GM21737 (cell line): ENCODE measurements around the gene AIF1.
A peak's percentile ranks its signal among the peaks of the same experiment; 100 is the strongest.

Source experiments
- ATAC-seq: cut with Tn5 transposase; IDR thresholded peaks from one replicate; pipeline ENCODE4 v1.9.1; 2021; ENCODE audit warnings: mild to moderate bottlenecking, moderate library complexity; ENCODE audit not compliant: unreplicated experiment

AIF1 gene

DNA sequence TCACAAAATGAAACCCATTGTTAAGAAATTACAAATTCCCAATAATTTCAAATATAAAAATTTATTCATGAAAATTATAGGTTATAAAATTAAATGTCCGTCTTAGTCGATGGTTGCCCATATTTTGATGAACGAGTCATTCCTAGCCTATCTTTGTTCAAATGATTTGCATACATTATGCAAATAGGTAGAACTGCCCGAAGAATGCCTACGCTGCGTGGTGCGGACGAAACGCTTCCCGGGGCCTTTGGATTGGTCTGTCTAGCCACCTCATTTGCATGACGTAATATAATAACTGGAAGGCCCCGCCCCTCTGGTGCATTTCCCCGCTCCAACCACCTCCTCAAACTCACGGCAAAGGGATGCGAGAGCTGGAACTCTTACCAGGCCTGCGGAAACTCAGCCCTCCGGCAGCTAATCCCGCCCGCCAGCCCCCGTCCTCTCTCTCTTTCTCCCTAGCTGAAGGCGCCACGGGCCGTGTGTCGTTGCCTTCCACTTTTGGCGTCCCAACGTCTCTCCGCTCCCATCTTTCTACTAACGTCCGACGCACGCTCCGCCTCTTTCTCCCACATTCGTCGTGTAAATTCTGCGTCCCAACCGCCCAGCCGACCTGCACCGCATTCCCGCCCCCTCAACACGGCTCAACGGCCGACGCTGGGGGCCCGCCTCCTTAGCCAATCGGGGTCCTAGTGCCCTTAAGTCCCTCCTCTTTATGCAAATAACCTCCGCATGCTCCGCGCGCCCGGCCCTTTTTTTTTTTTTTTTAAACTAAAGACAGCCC lies 5.0 kb downstream of the AIF1 start:
- ATAC-seq = peak; percentile 80

- ATAC-seq = peak; percentile 52
Measured at GRCh38 chr6:31620586-31621319, 5.7 kb downstream of the AIF1 start, which contains the start of gene PRRC2A. TSS of gene PRRC2A (plus strand) at chr6:31620715. CDS start at chr6:31622790, 2,075 bp downstream.

DNA sequence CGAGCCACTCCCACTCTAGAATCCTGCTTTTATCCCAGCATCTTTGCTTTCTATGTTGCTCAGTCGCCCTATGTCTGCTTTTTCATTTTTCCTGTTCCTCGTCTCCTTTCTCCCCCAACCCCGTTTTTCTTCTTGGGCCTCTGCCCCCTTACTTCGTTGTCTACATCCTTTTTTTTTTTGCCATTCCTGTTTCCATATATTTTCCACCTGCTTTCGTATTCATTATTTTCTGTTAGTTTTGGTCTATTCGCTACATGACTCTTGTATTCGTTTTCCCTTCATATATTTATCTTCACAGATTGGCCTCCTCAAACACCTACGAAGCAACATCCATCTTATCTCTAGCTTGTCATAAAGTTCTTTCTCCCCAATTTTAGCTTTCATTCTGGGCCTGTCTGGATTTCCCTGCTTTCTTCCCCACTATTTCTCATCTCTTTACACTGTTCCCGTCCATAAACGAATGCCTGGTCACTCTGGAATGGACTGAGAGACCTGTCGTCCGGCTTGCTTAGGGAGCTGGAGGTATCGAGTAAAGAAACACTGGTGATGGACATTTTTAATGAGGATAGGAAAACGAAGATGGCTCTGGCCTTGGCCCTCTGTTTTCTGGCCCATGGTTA lies 6.4 kb downstream of the AIF1 start:
- ATAC-seq = no peak

- no peak for ATAC-seq
Measured at GRCh38 chr6:31621991-31622390, 7.0 kb downstream of the AIF1 start.

GRCh38 chr6:31622684-31623091 lies 7.7 kb downstream of the AIF1 start:
- ATAC-seq = no peak

DNA sequence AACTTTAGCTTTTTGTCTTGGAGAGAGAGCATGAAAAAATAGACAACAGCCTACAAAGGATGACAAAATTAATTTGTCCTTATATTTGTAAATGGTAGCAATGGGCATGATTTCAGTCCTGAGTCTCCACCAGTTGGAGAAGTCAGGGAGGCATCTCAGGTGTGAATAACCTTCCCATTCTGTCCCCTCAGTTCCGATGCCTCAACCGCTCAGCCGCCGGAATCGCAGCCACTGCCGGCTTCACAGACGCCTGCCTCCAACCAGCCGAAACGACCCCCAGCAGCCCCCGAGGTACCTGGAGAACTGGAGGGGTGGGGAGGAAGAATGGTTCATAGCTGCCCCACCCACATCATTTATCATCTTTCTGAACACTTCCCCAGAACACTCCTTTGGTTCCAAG lies 9.0 kb downstream of the AIF1 start:
- no peak for ATAC-seq

- ATAC-seq = no peak
Measured at GRCh38 chr6:31626952-31627351, 11.9 kb downstream of the AIF1 start.

DNA sequence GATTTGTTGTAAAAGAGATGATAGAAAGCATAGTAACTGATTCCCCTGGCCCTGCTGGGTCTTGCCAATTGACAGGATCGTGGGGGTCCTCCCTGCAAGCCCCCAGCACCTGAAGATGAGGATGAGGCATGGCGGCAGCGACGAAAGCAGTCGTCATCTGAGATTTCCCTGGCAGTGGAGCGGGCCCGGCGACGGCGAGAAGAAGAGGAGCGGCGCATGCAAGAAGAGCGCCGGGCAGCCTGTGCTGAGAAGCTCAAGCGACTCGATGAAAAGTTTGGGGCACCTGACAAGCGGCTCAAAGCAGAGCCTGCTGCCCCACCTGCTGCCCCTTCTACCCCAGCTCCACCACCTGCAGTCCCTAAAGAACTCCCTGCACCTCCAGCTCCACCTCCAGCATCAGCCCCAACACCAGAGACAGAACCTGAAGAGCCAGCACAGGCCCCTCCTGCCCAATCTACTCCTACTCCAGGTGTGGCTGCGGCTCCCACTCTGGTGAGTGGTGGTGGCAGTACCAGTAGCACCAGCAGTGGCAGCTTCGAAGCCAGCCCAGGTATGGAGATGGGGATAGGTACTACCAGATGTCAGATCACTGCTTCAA lies 12.8 kb downstream of the AIF1 start:
- no peak for ATAC-seq

- ATAC-seq = no peak
Measured at GRCh38 chr6:31629014-31629413, 14.0 kb downstream of the AIF1 start.

DNA sequence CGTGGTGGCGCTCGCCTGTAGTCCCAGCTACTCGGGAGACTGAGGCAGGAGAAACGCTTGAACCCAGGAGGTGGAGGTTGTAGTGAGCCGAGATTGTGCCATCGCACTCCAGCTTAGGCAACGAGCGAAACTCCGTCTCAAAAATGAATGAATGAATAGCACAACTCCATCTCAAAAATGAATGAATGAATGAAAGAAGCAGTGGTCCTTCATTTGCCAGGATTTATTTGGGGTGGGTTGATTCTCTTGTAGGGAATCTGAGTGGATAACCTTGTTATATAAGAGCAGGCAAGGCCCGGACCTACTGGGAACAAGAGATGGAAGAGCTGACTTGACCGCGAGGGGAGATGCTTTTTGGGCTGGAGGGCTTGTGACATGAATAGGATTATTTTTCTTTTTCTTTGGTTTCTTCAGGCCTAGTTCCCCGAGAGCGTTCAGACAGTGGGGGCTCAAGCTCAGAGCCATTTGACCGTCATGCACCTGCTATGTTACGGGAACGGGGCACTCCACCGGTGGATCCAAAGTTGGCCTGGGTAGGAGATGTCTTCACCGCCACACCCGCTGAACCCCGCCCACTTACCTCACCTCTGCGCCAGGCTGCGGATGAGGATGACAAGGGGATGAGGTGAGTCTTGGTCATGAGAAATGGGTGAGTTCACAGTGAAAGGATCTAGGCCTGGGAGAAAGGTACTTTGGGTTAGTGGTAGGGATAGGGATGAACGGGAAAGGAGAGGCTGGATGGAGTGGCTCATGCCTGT lies 15.3 kb downstream of the AIF1 start:
- no peak for ATAC-seq

DNA sequence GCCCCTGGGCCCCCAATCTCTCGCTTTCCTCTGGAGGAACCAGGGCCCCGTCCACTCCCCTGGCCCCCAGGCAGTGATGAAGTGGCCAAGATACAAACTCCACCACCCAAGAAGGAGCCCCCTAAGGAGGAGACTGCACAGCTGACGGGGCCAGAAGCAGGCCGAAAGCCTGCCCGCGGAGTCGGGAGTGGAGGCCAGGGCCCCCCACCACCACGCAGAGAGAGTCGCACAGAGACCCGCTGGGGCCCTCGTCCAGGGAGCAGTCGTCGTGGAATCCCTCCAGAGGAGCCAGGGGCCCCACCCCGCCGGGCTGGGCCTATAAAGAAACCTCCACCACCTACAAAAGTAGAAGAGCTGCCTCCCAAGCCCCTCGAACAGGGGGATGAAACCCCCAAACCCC lies 16.2 kb downstream of the AIF1 start:
- no peak for ATAC-seq

- no peak for ATAC-seq
Measured at GRCh38 chr6:31631681-31632278, 16.7 kb downstream of the AIF1 start.

DNA sequence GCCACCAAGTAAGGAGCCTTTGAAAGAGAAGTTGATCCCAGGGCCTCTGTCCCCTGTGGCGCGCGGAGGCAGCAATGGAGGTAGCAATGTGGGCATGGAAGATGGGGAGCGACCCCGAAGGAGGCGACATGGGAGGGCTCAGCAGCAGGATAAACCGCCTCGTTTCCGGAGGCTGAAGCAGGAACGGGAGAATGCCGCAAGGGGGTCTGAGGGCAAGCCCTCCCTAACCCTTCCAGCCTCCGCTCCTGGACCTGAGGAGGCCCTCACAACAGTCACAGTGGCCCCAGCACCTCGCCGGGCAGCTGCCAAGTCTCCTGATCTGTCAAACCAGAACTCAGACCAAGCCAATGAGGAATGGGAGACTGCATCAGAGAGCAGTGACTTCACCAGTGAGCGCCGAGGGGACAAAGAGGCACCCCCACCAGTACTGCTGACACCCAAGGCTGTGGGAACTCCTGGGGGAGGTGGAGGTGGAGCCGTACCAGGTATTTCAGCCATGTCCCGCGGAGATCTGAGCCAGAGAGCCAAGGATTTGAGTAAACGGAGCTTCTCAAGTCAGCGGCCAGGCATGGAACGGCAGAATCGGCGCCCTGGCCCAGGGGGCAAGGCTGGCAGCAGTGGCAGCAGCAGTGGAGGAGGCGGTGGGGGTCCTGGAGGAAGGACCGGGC lies 17.4 kb downstream of the AIF1 start:
- no peak for ATAC-seq

DNA sequence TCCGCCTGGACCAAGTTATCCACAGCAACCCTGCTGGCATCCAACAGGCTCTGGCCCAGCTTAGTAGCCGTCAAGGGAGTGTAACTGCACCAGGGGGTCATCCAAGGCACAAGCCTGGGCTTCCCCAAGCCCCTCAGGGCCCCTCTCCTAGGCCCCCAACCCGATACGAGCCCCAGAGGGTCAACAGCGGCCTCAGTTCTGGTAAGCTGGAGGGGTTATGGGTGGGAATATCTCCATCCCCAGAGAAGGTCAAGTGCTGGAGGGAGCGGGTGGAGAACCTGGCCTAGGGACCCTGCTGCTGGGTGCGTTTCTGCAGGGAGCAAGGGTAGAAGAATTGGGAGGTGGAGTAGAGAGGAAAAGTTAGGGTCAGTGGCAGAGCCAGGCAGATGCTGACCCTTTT lies 18.4 kb downstream of the AIF1 start:
- ATAC-seq = no peak

- ATAC-seq = no peak
Measured at GRCh38 chr6:31634131-31634530, 19.1 kb downstream of the AIF1 start.

- ATAC-seq = no peak
Measured at GRCh38 chr6:31634969-31635575, 20.0 kb downstream of the AIF1 start.

DNA sequence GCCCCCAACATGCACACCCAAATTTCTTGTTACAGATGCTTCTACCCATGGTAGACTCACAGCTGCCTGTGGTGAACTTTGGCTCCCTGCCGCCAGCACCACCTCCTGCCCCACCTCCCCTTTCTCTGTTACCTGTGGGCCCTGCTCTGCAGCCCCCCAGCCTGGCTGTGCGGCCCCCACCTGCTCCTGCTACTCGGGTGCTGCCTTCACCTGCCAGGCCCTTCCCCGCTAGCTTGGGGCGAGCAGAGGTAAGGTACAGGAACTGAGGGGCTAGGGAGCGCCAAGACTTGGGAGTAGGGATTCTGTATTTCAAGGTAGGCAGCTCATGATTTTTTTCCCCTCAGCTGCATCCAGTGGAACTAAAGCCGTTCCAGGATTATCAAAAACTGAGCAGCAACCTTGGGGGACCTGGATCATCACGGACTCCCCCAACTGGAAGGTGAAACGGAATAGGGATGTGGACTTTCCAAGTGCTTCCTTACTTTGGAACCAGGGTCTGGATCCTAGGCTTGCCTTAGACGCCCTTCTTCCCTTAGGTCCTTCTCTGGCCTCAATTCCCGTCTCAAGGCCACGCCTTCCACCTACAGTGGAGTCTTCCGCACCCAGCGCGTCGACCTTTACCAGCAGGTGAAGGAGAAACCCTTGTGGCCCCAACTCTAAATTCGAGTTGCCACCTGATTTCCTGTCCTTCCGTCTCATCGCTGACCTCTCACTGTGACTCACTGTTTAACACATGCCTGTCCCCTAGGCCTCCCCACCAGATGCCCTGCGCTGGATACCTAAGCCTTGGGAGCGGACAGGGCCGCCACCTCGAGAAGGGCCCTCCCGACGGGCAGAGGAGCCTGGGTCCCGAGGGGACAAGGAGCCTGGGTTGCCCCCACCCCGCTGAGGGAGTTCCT lies 21.9 kb downstream of the AIF1 start:
- ATAC-seq = no peak

DNA sequence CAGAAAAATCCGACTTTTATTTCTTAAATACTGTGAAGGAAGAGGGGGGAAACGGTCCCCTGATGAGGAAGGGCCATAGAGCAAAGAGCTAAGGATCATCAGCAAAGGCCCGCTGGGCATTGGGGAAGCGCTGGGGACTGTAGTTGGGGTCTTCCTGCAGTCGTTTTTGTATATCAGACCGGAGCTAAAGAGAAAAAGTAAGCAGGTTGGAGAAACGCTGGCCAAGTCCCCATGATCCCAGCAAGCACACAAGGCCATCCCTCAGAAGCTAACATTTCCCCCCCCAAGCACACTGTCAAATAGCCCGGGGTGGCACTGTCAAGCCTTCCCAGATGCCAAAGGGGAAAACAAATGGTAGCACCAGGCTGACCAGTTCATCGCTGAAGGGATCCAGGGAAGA lies 24.0 kb downstream of the AIF1 start:
- no peak for ATAC-seq
